Suprapubic skin (tissue), 4 donors: ENCODE results near the gene CUBN.

ENCODE experiments used
- EP300 ChIP-seq: sonication (generic); formaldehyde crosslinking; IDR thresholded peaks from one replicate; pipeline ENCODE4 v1.6.1; 2017; ENCODE audit warnings: antibody characterized with exemption
- POLR2A ChIP-seq, 2 donors: fragments of 450-650 bp; IDR thresholded peaks; one replicate each; pipeline ENCODE4 v1.6.1; 2017; ENCODE audit warnings: antibody characterized with exemption in 2 of 2, mild to moderate bottlenecking in 2 of 2, moderate library complexity in 2 of 2
- POLR2AphosphoS5 ChIP-seq, 3 donors: sonication (generic); formaldehyde crosslinking; IDR thresholded peaks; one replicate each; pipeline ENCODE4 v1.6.1; 2017; ENCODE audit warnings: antibody characterized with exemption in 3 of 3
- TF ChIP-seq, protein P1 (sequence below), 2 donors: fragments of 200-600 bp in 1 of 2; fragments of 450-650 bp in 1 of 2; sonication (generic) in 1 of 2; IDR thresholded peaks; one replicate each; pipeline ENCODE4 v1.5.1; 2016 to 2019; ENCODE audit warnings: antibody characterized with exemption in 2 of 2, mild to moderate bottlenecking in 1 of 2, moderate library complexity in 1 of 2

DNA sequence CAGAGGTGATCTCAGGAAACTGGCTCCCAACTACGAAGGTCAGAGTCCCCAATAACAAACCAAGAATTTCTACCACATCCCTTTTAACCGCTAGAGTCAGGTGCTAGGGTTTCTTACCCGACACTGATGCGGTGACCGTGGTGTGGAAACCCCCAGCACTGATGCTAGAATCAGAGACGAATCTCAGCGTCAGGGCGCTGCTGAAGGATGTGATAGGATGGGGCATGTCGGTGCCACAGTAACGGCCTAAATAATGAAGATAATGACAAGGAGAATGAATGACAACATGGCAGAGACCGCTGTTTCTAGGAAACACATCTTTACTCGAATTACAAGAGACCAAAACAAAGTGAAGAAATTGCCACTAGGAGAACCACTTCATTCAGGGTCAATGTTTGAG is 181.2 kb downstream of the CUBN start:
- TF ChIP-seq, protein P1, sequence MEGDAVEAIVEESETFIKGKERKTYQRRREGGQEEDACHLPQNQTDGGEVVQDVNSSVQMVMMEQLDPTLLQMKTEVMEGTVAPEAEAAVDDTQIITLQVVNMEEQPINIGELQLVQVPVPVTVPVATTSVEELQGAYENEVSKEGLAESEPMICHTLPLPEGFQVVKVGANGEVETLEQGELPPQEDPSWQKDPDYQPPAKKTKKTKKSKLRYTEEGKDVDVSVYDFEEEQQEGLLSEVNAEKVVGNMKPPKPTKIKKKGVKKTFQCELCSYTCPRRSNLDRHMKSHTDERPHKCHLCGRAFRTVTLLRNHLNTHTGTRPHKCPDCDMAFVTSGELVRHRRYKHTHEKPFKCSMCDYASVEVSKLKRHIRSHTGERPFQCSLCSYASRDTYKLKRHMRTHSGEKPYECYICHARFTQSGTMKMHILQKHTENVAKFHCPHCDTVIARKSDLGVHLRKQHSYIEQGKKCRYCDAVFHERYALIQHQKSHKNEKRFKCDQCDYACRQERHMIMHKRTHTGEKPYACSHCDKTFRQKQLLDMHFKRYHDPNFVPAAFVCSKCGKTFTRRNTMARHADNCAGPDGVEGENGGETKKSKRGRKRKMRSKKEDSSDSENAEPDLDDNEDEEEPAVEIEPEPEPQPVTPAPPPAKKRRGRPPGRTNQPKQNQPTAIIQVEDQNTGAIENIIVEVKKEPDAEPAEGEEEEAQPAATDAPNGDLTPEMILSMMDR (IDR thresholded peaks at IDR 0.05), result no peak
- TF ChIP-seq POLR2A (IDR thresholded peaks at IDR 0.05) (no peak), POLR2AphosphoS5 (IDR thresholded peaks at IDR 0.05) (no peak), EP300 (no peak)
